ENCODE measurements around the gene MAN2A1.

- no peak for TF ChIP-seq EZH2phosphoT487 (IDR thresholded peaks at IDR 0.05; ENCODE audit: low read length)
- no peak for TF ChIP-seq CTCF (IDR thresholded peaks at IDR 0.05; ENCODE audit: low read length)
Observed at GRCh38 chr5:109671136-109671535, 18.6 kb upstream of the MAN2A1 start.

Data from MM.1S (cell line).